ENCODE measurements around the gene RASSF7. TPM values are rescaled to one million over a fixed set of nuclear protein-coding genes. Genes with fewer than 3 reads are reported as not detected.

RASSF7 gene
- total and polyA plus RNA-seq, 11 donors, result 1.1 to 15.5 (median 5.7) TPM

- no peak overlapping the region for H3K27ac ChIP-seq
- H3K27me3 ChIP-seq, result peaks cover 3 to 19% (median 9%) of the 10 kb centered on the region in 9 donors
- 88 to 92% (median 91%) methylated on average over 16 to 20 of the region's 20 CpGs for WGBS, 4 donors
- TF ChIP-seq POLR2A (IDR thresholded peaks at IDR 0.05), result no peak
- TF ChIP-seq CTCF (IDR thresholded peaks at IDR 0.05), result no peak
- ATAC-seq, result no peak
- intact Hi-C loops (cut with DNase I), result no loop called here
- peak in 3 of 5 donors; percentile 6 to 46 (median 13) for DNase-seq
- H3K4me1 ChIP-seq, result peaks cover 9 to 36% (median 31%) of the 10 kb centered on the region in 12 donors
- H3K4me3 ChIP-seq, result no peak overlapping the region
- no peaks in the 10 kb centered on the region for H3K9me3 ChIP-seq
- peaks cover 0 to 4% (median 1%) of the 10 kb centered on the region in 9 donors for H3K36me3 ChIP-seq
Observed at GRCh38 chr11:538431-539051, 22.2 kb upstream of the RASSF7 start.

GRCh38 chr11:539971-540481 is 20.7 kb upstream of the RASSF7 start:
- Histone ChIP-seq H3K4me3 (no peak overlapping the region), H3K36me3 (no peaks in the 10 kb centered on the region), H3K4me1 (peaks cover 6 to 23% (median 19%) of the 10 kb centered on the region in 12 donors), H3K27me3 (peaks cover 3 to 19% (median 9%) of the 10 kb centered on the region in 9 donors), H3K9me3 (no peaks in the 10 kb centered on the region), H3K27ac (no peak overlapping the region)
- intact Hi-C loops (cut with DNase I), result no loop called here
- WGBS, 4 donors, result 89 to 94% (median 91%) methylated on average over 8 of the region's 8 CpGs
- DNase-seq, result peak in 2 of 5 donors; percentile 28 to 42
- no peak for ATAC-seq
- TF ChIP-seq POLR2A (IDR thresholded peaks at IDR 0.05) (no peak), CTCF (IDR thresholded peaks at IDR 0.05) (no peak)

GRCh38 chr11:540583-541432 is 20.0 kb upstream of the RASSF7 start:
- peak in 2 of 5 donors; percentile 13 to 48 for DNase-seq
- H3K4me3 ChIP-seq, result no peak overlapping the region
- no peak for ATAC-seq
- TF ChIP-seq POLR2A (IDR thresholded peaks at IDR 0.05) (no peak), CTCF (IDR thresholded peaks at IDR 0.05) (no peak)
- no peak overlapping the region for H3K27ac ChIP-seq
- peaks cover 3 to 19% (median 9%) of the 10 kb centered on the region in 9 donors for H3K27me3 ChIP-seq
- H3K36me3 ChIP-seq, result no peaks in the 10 kb centered on the region
- peaks cover 6 to 21% (median 19%) of the 10 kb centered on the region in 12 donors for H3K4me1 ChIP-seq
- WGBS, 4 donors, result 85 to 89% (median 87%) methylated on average over 20 to 23 of the region's 23 CpGs
- intact Hi-C loops (cut with DNase I), result no loop called here
- no peaks in the 10 kb centered on the region for H3K9me3 ChIP-seq

DNA sequence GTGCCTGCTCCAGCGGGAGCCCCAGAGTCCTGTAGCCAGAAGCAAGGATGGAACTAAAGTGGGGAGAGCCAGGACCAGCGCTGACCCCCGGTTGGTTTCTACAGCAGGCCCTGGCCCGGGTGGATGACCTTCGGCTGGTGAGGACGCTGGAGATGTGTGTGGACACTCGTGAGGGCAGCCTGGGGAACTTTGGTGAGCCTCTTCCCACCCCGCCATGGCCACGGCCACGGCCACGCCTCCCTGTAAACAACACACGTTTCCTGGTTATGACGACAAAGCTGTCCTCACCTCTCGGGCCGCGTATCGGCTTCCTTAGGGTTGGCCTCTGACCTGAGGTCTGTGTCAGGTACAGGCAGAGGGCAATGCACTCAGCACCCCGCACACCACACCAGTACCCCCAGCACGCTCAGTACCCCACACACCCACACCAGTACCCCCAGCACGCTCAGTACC is 19.3 kb upstream of the RASSF7 start:
- TF ChIP-seq POLR2A (IDR thresholded peaks at IDR 0.05) (no peak), CTCF (IDR thresholded peaks at IDR 0.05) (no peak)
- WGBS, 4 donors, result 90 to 94% (median 91%) methylated on average over 19 to 20 of the region's 20 CpGs
- Histone ChIP-seq H3K27me3 (peaks cover 3 to 19% (median 9%) of the 10 kb centered on the region in 9 donors), H3K4me3 (no peak overlapping the region), H3K9me3 (no peaks in the 10 kb centered on the region), H3K4me1 (peaks cover 6 to 14% (median 12%) of the 10 kb centered on the region in 12 donors), H3K36me3 (no peaks in the 10 kb centered on the region), H3K27ac (no peak overlapping the region)
- intact Hi-C loops (cut with DNase I), result no loop called here
- no peak for ATAC-seq
- peak in 1 of 5 donors; percentile 51 for DNase-seq
